Adrenal gland (tissue), 5 donors: ENCODE data around the gene ASB2.

Experiments used
- CTCF ChIP-seq, 6 experiments: fragments of 450-650 bp in 4 of 6; fragments of 200-600 bp in 2 of 6; sonication (generic) in 1 of 6; IDR thresholded peaks; 1 replicate in 5 of 6; 2 replicates in 1 of 6; pipeline versions ENCODE4 v1.5.1 to v1.8.0; 2016 to 2021; ENCODE audit warnings: antibody characterized with exemption in 6 of 6, mild to moderate bottlenecking in 2 of 6, moderate library complexity in 1 of 6
- POLR2A ChIP-seq, 2 donors: fragments of 450-650 bp; IDR thresholded peaks; one replicate each; pipeline ENCODE4 v1.6.1; 2017; ENCODE audit warnings: antibody characterized with exemption in 2 of 2, mild to moderate bottlenecking in 2 of 2, moderate library complexity in 1 of 2
- donor health status: DM: no; HTN: no; CAD: no.

- TF ChIP-seq POLR2A (IDR thresholded peaks at IDR 0.05) (no peak), CTCF (IDR thresholded peaks at IDR 0.05) (no peak)
Observed at GRCh38 chr14:93951635-93952540, 24.5 kb downstream of the ASB2 start.
